Measurements from ENCODE around the gene MOCOS.
A peak's percentile ranks its signal among the peaks of the same experiment; 100 is the strongest.

Gene MOCOS

GRCh38 chr18:36273347-36273746, 86.0 kb downstream of the MOCOS start:
- DNase-seq (ENCODE audit: low read depth) = no peak

- DNase-seq (ENCODE audit: low read depth) = no peak
These were observed 86.9 kb downstream of the MOCOS start for GRCh38 chr18:36274083-36274715.

- DNase-seq (ENCODE audit: low read depth) = no peak
These were observed 88.3 kb downstream of the MOCOS start for GRCh38 chr18:36275561-36275960.

GRCh38 chr18:36279001-36279400, 91.7 kb downstream of the MOCOS start:
- DNase-seq (ENCODE audit: low read depth) = no peak

- DNase-seq (ENCODE audit: low read depth) = no peak
These were observed 94.6 kb downstream of the MOCOS start for GRCh38 chr18:36281936-36282335.

- no peak for DNase-seq (ENCODE audit: low read depth)
These were observed 96.2 kb downstream of the MOCOS start for GRCh38 chr18:36283448-36283847.

GRCh38 chr18:36284268-36284667, 97.0 kb downstream of the MOCOS start:
- DNase-seq (ENCODE audit: low read depth) = no peak

- peak; percentile 66 for DNase-seq (ENCODE audit: low read depth)
These were observed 97.5 kb downstream of the MOCOS start for GRCh38 chr18:36284671-36285295.

GRCh38 chr18:36287653-36288052, 100.4 kb downstream of the MOCOS start:
- no peak for DNase-seq (ENCODE audit: low read depth)

GRCh38 chr18:36288689-36289088, 101.4 kb downstream of the MOCOS start:
- no peak for DNase-seq (ENCODE audit: low read depth)

- peak; percentile 55 for DNase-seq (ENCODE audit: low read depth)
These were observed 106.7 kb downstream of the MOCOS start for GRCh38 chr18:36294031-36294430.

GRCh38 chr18:36295214-36295613, 107.9 kb downstream of the MOCOS start:
- DNase-seq (ENCODE audit: low read depth) = no peak

GRCh38 chr18:36295880-36296301, 108.6 kb downstream of the MOCOS start:
- DNase-seq (ENCODE audit: low read depth) = peak; percentile 37

- DNase-seq (ENCODE audit: low read depth) = peak; percentile 80
These were observed 109.5 kb downstream of the MOCOS start for GRCh38 chr18:36296650-36297416.

GRCh38 chr18:36297417-36298125, 110.3 kb downstream of the MOCOS start, which contains the start of gene FHOD3:
Gene FHOD3, plus strand, starts transcription at chr18:36297713. Its CDS starts 123 bp downstream, at chr18:36297836.
- DNase-seq (ENCODE audit: low read depth) = peak; percentile 69

- no peak for DNase-seq (ENCODE audit: low read depth)
These were observed 110.9 kb downstream of the MOCOS start for GRCh38 chr18:36298126-36298741.

- DNase-seq (ENCODE audit: low read depth) = no peak
These were observed 111.7 kb downstream of the MOCOS start for GRCh38 chr18:36299015-36299414.

GRCh38 chr18:36300211-36300610, 112.9 kb downstream of the MOCOS start:
- DNase-seq (ENCODE audit: low read depth) = no peak

- no peak for DNase-seq (ENCODE audit: low read depth)
These were observed 114.6 kb downstream of the MOCOS start for GRCh38 chr18:36301884-36302283.

- DNase-seq (ENCODE audit: low read depth) = peak; percentile 68
These were observed 115.4 kb downstream of the MOCOS start for GRCh38 chr18:36302676-36303075.

GRCh38 chr18:36303211-36303844, 116.0 kb downstream of the MOCOS start:
- DNase-seq (ENCODE audit: low read depth) = no peak
